H1 (cell line): ENCODE data around the gene GDAP2. TPM values are rescaled to one million over a fixed set of nuclear protein-coding genes. Genes with fewer than 3 reads are reported as not detected.

Experiments used
- CTCF ChIA-PET: fragments of 300-600 bp; sonication (Branson Sonifier 250); formaldehyde crosslinking; loops from one replicate; lab custom pipeline; 2021; ENCODE audit not compliant: partially characterized antibody; lab: Charles Lee
- POLR2A ChIA-PET: fragments of 300-600 bp; sonication (Branson Sonifier 250); formaldehyde crosslinking; loops from one replicate; lab custom pipeline; 2021; ENCODE audit warnings: inconsistent platforms; ENCODE audit not compliant: partially characterized antibody; lab: Charles Lee
- DNase-seq, 2 experiments: peaks; one replicate each; pipeline versions ENCODE4 v3.0.0 to v3.0.0-alpha.2; 2010 to 2022; ENCODE audit warnings: low spot score in 2 of 2, low read depth in 1 of 2, mixed read lengths in 1 of 2
- FAIRE-seq: peaks from 2 replicates; lab custom pipeline; 2011; peaks lifted over from hg19 to GRCh38; lab: Jason Lieb, UNC
- H2AFZ ChIP-seq: 2 replicates; pipeline ENCODE4 v1.8.1; 2012; ENCODE audit warnings: low read length, inconsistent platforms
- H2AK5ac ChIP-seq: 2 replicates; pipeline ENCODE4 v1.6.1; 2013; ENCODE audit warnings: low read depth, low read length
- H2BK120ac ChIP-seq: replicated peaks from 2 replicates; pipeline ENCODE3; 2013; ENCODE audit warnings: low read depth, low read length, inconsistent platforms
- H2BK12ac ChIP-seq: 2 replicates; pipeline ENCODE4 v1.6.1; 2013; ENCODE audit warnings: low read depth, low read length
- H2BK15ac ChIP-seq: 2 replicates; pipeline ENCODE4 v1.6.1; 2013; ENCODE audit warnings: low read length
- H2BK20ac ChIP-seq: 2 replicates; pipeline ENCODE4 v1.6.1; 2013; ENCODE audit warnings: low read length
- H2BK5ac ChIP-seq: 2 replicates; pipeline ENCODE4 v1.6.1; 2013; ENCODE audit warnings: low read depth, low read length
- H3K14ac ChIP-seq: 2 replicates; pipeline ENCODE4 v1.6.1; 2013; ENCODE audit warnings: inconsistent platforms; ENCODE audit not compliant: insufficient read length
- H3K18ac ChIP-seq: 2 replicates; pipeline ENCODE4 v1.6.1; 2013; ENCODE audit warnings: low read length; ENCODE audit errors: extremely low read depth
- H3K23ac ChIP-seq: 2 replicates; pipeline ENCODE4 v1.6.1; 2013; ENCODE audit warnings: inconsistent platforms; ENCODE audit not compliant: insufficient read length
- H3K23me2 ChIP-seq: 2 replicates; pipeline ENCODE4 v1.6.1; 2013; ENCODE audit warnings: low read depth, low read length
- H3K27ac ChIP-seq: 2 replicates; pipeline ENCODE4 v1.6.1; 2011; ENCODE audit warnings: low read depth, low read length, inconsistent platforms
- H3K27me3 ChIP-seq, 4 experiments: replicated peaks in 1 of 4; 1 replicate in 1 of 4; 2 replicates in 3 of 4; pipeline versions ENCODE4 v1.6.1 to v1.8.1; 2011 to 2013; ENCODE audit warnings: low read length in 3 of 4, mild to moderate bottlenecking in 3 of 4, inconsistent platforms in 2 of 4, mixed read lengths in 2 of 4, moderate library complexity in 1 of 4; ENCODE audit not compliant: control insufficient read depth in 3 of 4, insufficient read depth in 3 of 4; ENCODE audit errors: extremely low read depth in 1 of 4
- H3K36me3 ChIP-seq, 4 experiments: 2 replicates each; pipeline versions ENCODE4 v1.6.1 to v1.8.1; 2011 to 2013; ENCODE audit warnings: mild to moderate bottlenecking in 4 of 4, low read length in 3 of 4, moderate library complexity in 2 of 4, control low read depth in 1 of 4, inconsistent platforms in 1 of 4; ENCODE audit not compliant: insufficient read depth in 4 of 4, control insufficient read depth in 2 of 4
- H3K4ac ChIP-seq: replicated peaks from 2 replicates; pipeline ENCODE3; 2013; ENCODE audit warnings: low read length, low read depth, mixed read lengths, inconsistent platforms; ENCODE audit not compliant: insufficient read length
- H3K4me1 ChIP-seq, 4 experiments: replicated peaks in 1 of 4; 1 replicate in 1 of 4; 2 replicates in 3 of 4; pipeline versions ENCODE4 v1.6.1 to v1.8.1; 2011 to 2013; ENCODE audit warnings: low read length in 3 of 4, inconsistent platforms in 2 of 4, mixed read lengths in 1 of 4; ENCODE audit not compliant: insufficient read depth in 4 of 4, control insufficient read depth in 3 of 4
- H3K4me2 ChIP-seq, 2 experiments: 2 replicates each; pipeline versions ENCODE4 v1.6.1 to v1.8.1; 2011 to 2013; ENCODE audit warnings: low read depth in 2 of 2, low read length in 2 of 2, control low read depth in 1 of 2, inconsistent platforms in 1 of 2, mild to moderate bottlenecking in 1 of 2; ENCODE audit not compliant: insufficient read depth in 1 of 2
- H3K4me3 ChIP-seq, 4 experiments: fragments of 200-600, 300-600 bp in 1 of 4; sonication (generic), shearing (Covaris generic), sonication (Bioruptor Twin) in 1 of 4; 2 replicates each; pipeline versions ENCODE4 v1.5.1 to v1.8.1; 2011 to 2016; ENCODE audit warnings: low read length in 4 of 4, low read depth in 3 of 4, control low read depth in 2 of 4, inconsistent platforms in 2 of 4, mild to moderate bottlenecking in 2 of 4, mixed read lengths in 1 of 4, moderate library complexity in 1 of 4; ENCODE audit not compliant: insufficient read depth in 2 of 4; ENCODE audit errors: extremely low read depth in 1 of 4
- H3K56ac ChIP-seq: replicated peaks from 2 replicates; pipeline ENCODE3; 2013; ENCODE audit warnings: low read depth, mild to moderate bottlenecking, mixed read lengths, low read length, inconsistent platforms; ENCODE audit not compliant: insufficient read length
- H3K79me1 ChIP-seq: 2 replicates; pipeline ENCODE4 v1.6.1; 2013; ENCODE audit warnings: low read depth, low read length, control low read depth
- H3K79me2 ChIP-seq, 2 experiments: 2 replicates each; pipeline versions ENCODE4 v1.6.1 to v1.8.1; 2012 to 2013; ENCODE audit warnings: low read length in 2 of 2, mild to moderate bottlenecking in 2 of 2, inconsistent platforms in 1 of 2; ENCODE audit not compliant: insufficient read depth in 2 of 2, control insufficient read depth in 1 of 2
- H3K9ac ChIP-seq, 4 experiments: replicated peaks in 1 of 4; 1 replicate in 1 of 4; 2 replicates in 3 of 4; pipeline versions ENCODE4 v1.6.1 to v1.8.1; 2011 to 2013; ENCODE audit warnings: low read depth in 3 of 4, low read length in 3 of 4, control low read depth in 2 of 4, mild to moderate bottlenecking in 2 of 4, moderate library complexity in 2 of 4, inconsistent platforms in 1 of 4; ENCODE audit errors: extremely low read depth in 1 of 4
- H3K9me3 ChIP-seq, 2 experiments: 2 replicates each; pipeline versions ENCODE4 v1.6.1 to v1.8.1; 2012 to 2013; ENCODE audit warnings: mild to moderate bottlenecking in 2 of 2, moderate library complexity in 2 of 2, control low read depth in 1 of 2, inconsistent platforms in 1 of 2, low read depth in 1 of 2, low read length in 1 of 2, mixed read lengths in 1 of 2; ENCODE audit not compliant: insufficient read depth in 2 of 2
- H4K20me1 ChIP-seq, 2 experiments: replicated peaks in 1 of 2; 2 replicates each; pipeline versions ENCODE3 to v1.8.1; 2011 to 2013; ENCODE audit warnings: inconsistent platforms in 2 of 2, low read length in 2 of 2, mild to moderate bottlenecking in 1 of 2; ENCODE audit not compliant: insufficient read depth in 2 of 2, control insufficient read depth in 1 of 2
- H4K5ac ChIP-seq: 2 replicates; pipeline ENCODE4 v1.6.1; 2013; ENCODE audit warnings: low read length, low read depth, mixed read lengths, inconsistent platforms; ENCODE audit not compliant: insufficient read length
- H4K8ac ChIP-seq: 2 replicates; pipeline ENCODE4 v1.8.0; 2013; ENCODE audit warnings: mild to moderate bottlenecking, moderate library complexity, low read length, inconsistent platforms; ENCODE audit not compliant: insufficient read depth; ENCODE audit errors: extremely low read depth
- H4K91ac ChIP-seq: replicated peaks from 2 replicates; pipeline ENCODE3; 2013; ENCODE audit warnings: low read length, mixed read lengths, inconsistent platforms; ENCODE audit not compliant: insufficient read length
- KDM1A ChIP-seq: fragments of 200-600, 300-600 bp; sonication (generic); IDR thresholded peaks from 2 replicates; pipeline ENCODE4 v1.7.1; 2016; ENCODE audit warnings: mild to moderate bottlenecking, low read length, borderline replicate concordance
- RBBP5 ChIP-seq: IDR thresholded peaks from 2 replicates; pipeline ENCODE4 v1.7.1; 2012; ENCODE audit warnings: low read depth, mild to moderate bottlenecking, inconsistent platforms, low read length, moderate library complexity, borderline replicate concordance
- polyA plus RNA-seq, 7 experiments: library from polyadenylated mRNA; depleted of rRNA in 3 of 7; stranded (reverse) in 5 of 7; unstranded in 2 of 7; fragments of >200 nt in 5 of 7; fragments of 200-250 nt in 2 of 7; gene quantifications; 1 replicate in 5 of 7; 2 replicates in 1 of 7; 4 replicates in 1 of 7; pipeline versions ENCODE4 v1.2.1 to v1.2.3, GENCODE V29; 2011 to 2013; ENCODE audit warnings: missing spikeins in 2 of 7, mixed read lengths in 2 of 7
- total RNA-seq: library from RNA; stranded (reverse); fragmentation: NEBNext Ultra II Directional; extraction: Animal tissue kit (Norgen Biotek cat#: 25700); gene quantifications from 2 replicates; pipeline ENCODE4 v1.2.1, GENCODE V29; 2021

Gene GDAP2
- total and polyA plus RNA-seq, 2 of the 8 experiments (the other 6 are each of a cell fraction or from before 2014, with no cell fraction given), result 8.6 to 27.8 TPM

GRCh38 chr1:117832453-117832852, 97.0 kb downstream of the GDAP2 start:
- H2AFZ ChIP-seq, result no peak overlapping the region
- no peak overlapping the region for H3K14ac ChIP-seq
- H4K91ac ChIP-seq, result no peak overlapping the region
- H3K79me2 ChIP-seq, result no peaks in the 10 kb centered on the region
- no peak overlapping the region for H3K23ac ChIP-seq
- no peak overlapping the region for H3K4me3 ChIP-seq
- H3K27ac ChIP-seq, result no peak overlapping the region
- H3K27me3 ChIP-seq, result no peaks in the 10 kb centered on the region
- H2BK120ac ChIP-seq, result no peak overlapping the region
- no peak for DNase-seq
- H3K56ac ChIP-seq, result no peak overlapping the region
- FAIRE-seq, result no peak
- no peaks in the 10 kb centered on the region for H3K79me1 ChIP-seq
- POLR2A ChIA-PET, result no interaction called here
- no peaks in the 10 kb centered on the region for H3K4me1 ChIP-seq
- no peaks in the 10 kb centered on the region for H3K36me3 ChIP-seq
- no peak overlapping the region for H3K18ac ChIP-seq
- CTCF ChIA-PET, result no interaction called here
- H2BK20ac ChIP-seq, result no peak overlapping the region
- no peak overlapping the region for H3K4me2 ChIP-seq
- H2BK12ac ChIP-seq, result no peak overlapping the region
- H2BK15ac ChIP-seq, result no peak overlapping the region
- no peaks in the 10 kb centered on the region for H4K20me1 ChIP-seq
- no peak for TF ChIP-seq KDM1A
- TF ChIP-seq RBBP5, result no peak
- H3K9ac ChIP-seq, result no peak overlapping the region
- H4K5ac ChIP-seq, result no peak overlapping the region
- no peak overlapping the region for H2BK5ac ChIP-seq
- H3K23me2 ChIP-seq, result no peaks in the 10 kb centered on the region
- H4K8ac ChIP-seq, result no peak overlapping the region
- H3K9me3 ChIP-seq, result 0 out of 4 replicates have a peak, but pooled peaks cover 0 to 3% of the 10 kb centered on the region in 2 experiments
- no peak overlapping the region for H2AK5ac ChIP-seq
- no peak overlapping the region for H3K4ac ChIP-seq
